Effector CD8-positive, alpha-beta T cell (primary cell): ENCODE data around the gene VAC14.

Experiments used
- DNase-seq: peaks from one replicate; lab custom pipeline; 2025; lab: John Stamatoyannopoulos, UW

Gene VAC14

GRCh38 chr16:70692873-70693671 is 107.9 kb downstream of the VAC14 start:
- no peak for DNase-seq

GRCh38 chr16:70692130-70692872 is 108.7 kb downstream of the VAC14 start:
- DNase-seq: no peak

- DNase-seq: no peak
Observed at GRCh38 chr16:70691223-70692129, 109.5 kb downstream of the VAC14 start.

- no peak for DNase-seq
Observed at GRCh38 chr16:70689970-70690891, 110.7 kb downstream of the VAC14 start.

- DNase-seq: no peak
Observed at GRCh38 chr16:70689035-70689969, 111.7 kb downstream of the VAC14 start.

- no peak for DNase-seq
Observed at GRCh38 chr16:70688246-70688742, 112.7 kb downstream of the VAC14 start.

- DNase-seq: no peak
Observed at GRCh38 chr16:70687671-70688245, 113.2 kb downstream of the VAC14 start.

- no peak for DNase-seq
Observed at GRCh38 chr16:70687102-70687511, 113.9 kb downstream of the VAC14 start.

- DNase-seq: no peak
Observed at GRCh38 chr16:70686376-70687101, 114.4 kb downstream of the VAC14 start.

GRCh38 chr16:70685938-70686375 is 115.0 kb downstream of the VAC14 start, which contains the start of gene MTSS2:
TSS of gene MTSS2 (minus strand) at chr16:70686053. CDS start at chr16:70685791, 262 bp downstream.
- DNase-seq: peak; percentile 16

- DNase-seq: no peak
Observed at GRCh38 chr16:70685061-70685937, 115.7 kb downstream of the VAC14 start.

GRCh38 chr16:70684146-70685060 is 116.6 kb downstream of the VAC14 start:
- DNase-seq: no peak

- no peak for DNase-seq
Observed at GRCh38 chr16:70683146-70683944, 117.6 kb downstream of the VAC14 start.

GRCh38 chr16:70682239-70683145 is 118.5 kb downstream of the VAC14 start:
- no peak for DNase-seq
